Mesenchymal stem cell (in vitro differentiated cells and primary cell): ENCODE data around the gene PHF1. TPM values are rescaled to one million over a fixed set of nuclear protein-coding genes. Genes with fewer than 3 reads are reported as not detected.
"Not testable (repeated sequence)": the region's sequence is repeated elsewhere in the genome, so short reads cannot be mapped to it uniquely, and the experiment has no call there.

ENCODE experiments used
- DNase-seq: peaks from one replicate; pipeline ENCODE4 v3.0.0-alpha.2; 2013
- H2AFZ ChIP-seq: one replicate; pipeline ENCODE4 v1.6.1; 2013; ENCODE audit warnings: low read depth, mild to moderate bottlenecking, control low read depth, inconsistent platforms, low read length, moderate library complexity
- H2AK5ac ChIP-seq: 2 replicates; pipeline ENCODE4 v1.6.1; 2013; ENCODE audit warnings: low read length, moderate library complexity, mild to moderate bottlenecking, inconsistent platforms; ENCODE audit not compliant: severe bottlenecking
- H2BK120ac ChIP-seq: one replicate; pipeline ENCODE4 v1.6.1; 2013; ENCODE audit warnings: low read depth, mild to moderate bottlenecking, inconsistent platforms, low read length, moderate library complexity
- H2BK12ac ChIP-seq, 2 experiments: one replicate each; pipeline ENCODE4 v1.6.1; 2013; ENCODE audit warnings: inconsistent platforms in 2 of 2, low read length in 2 of 2, mild to moderate bottlenecking in 2 of 2, moderate library complexity in 2 of 2, control low read depth in 1 of 2
- H2BK15ac ChIP-seq: one replicate; pipeline ENCODE4 v1.6.1; 2013; ENCODE audit warnings: mild to moderate bottlenecking, low read depth, inconsistent platforms; ENCODE audit not compliant: poor library complexity, severe bottlenecking
- H2BK5ac ChIP-seq: 2 replicates; pipeline ENCODE4 v1.6.1; 2013; ENCODE audit warnings: low read depth, mild to moderate bottlenecking, low read length, control low read depth, inconsistent platforms; ENCODE audit not compliant: poor library complexity, severe bottlenecking
- H3K14ac ChIP-seq, 2 experiments: one replicate each; pipeline ENCODE4 v1.6.1; 2013; ENCODE audit warnings: inconsistent platforms in 2 of 2, low read length in 2 of 2, control low read depth in 1 of 2, mild to moderate bottlenecking in 1 of 2, moderate library complexity in 1 of 2
- H3K18ac ChIP-seq, 2 experiments: one replicate each; pipeline ENCODE4 v1.6.1; 2013; ENCODE audit warnings: inconsistent platforms in 2 of 2, low read length in 2 of 2, control low read depth in 1 of 2, low read depth in 1 of 2, mild to moderate bottlenecking in 1 of 2
- H3K23ac ChIP-seq, 2 experiments: one replicate each; pipeline ENCODE4 v1.6.1; 2013; ENCODE audit warnings: inconsistent platforms in 2 of 2, low read length in 2 of 2, mild to moderate bottlenecking in 2 of 2, moderate library complexity in 2 of 2, control low read depth in 1 of 2
- H3K27ac ChIP-seq: 2 replicates; pipeline ENCODE4 v1.5.1; 2013; ENCODE audit warnings: mild to moderate bottlenecking, moderate library complexity, low read length, control low read depth, inconsistent platforms; ENCODE audit not compliant: poor library complexity, severe bottlenecking
- H3K27me3 ChIP-seq, 2 experiments: 2 replicates each; pipeline versions ENCODE4 v1.6.1 to v1.7.0; 2013; ENCODE audit warnings: low read length in 2 of 2, mild to moderate bottlenecking in 2 of 2, moderate library complexity in 2 of 2, control low read depth in 1 of 2, inconsistent platforms in 1 of 2; ENCODE audit not compliant: control insufficient read depth in 1 of 2, insufficient read depth in 1 of 2
- H3K36me3 ChIP-seq, 2 experiments: 2 replicates each; pipeline versions ENCODE4 v1.6.1 to v1.7.0; 2013; ENCODE audit warnings: low read length in 2 of 2, control low read depth in 1 of 2, inconsistent platforms in 1 of 2, low read depth in 1 of 2, mild to moderate bottlenecking in 1 of 2; ENCODE audit not compliant: insufficient read depth in 2 of 2, control insufficient read depth in 1 of 2
- H3K4ac ChIP-seq, 2 experiments: one replicate each; pipeline ENCODE4 v1.6.1; 2013; ENCODE audit warnings: inconsistent platforms in 2 of 2, low read length in 2 of 2, mild to moderate bottlenecking in 2 of 2, moderate library complexity in 2 of 2, control low read depth in 1 of 2, low read depth in 1 of 2
- H3K4me1 ChIP-seq: 2 replicates; pipeline ENCODE4 v1.6.1; 2013; ENCODE audit warnings: low read depth, low read length, control low read depth; ENCODE audit not compliant: control insufficient read depth, insufficient read depth
- H3K4me2 ChIP-seq: 2 replicates; pipeline ENCODE4 v1.6.1; 2013; ENCODE audit warnings: low read length, mild to moderate bottlenecking, inconsistent platforms; ENCODE audit not compliant: poor library complexity, severe bottlenecking
- H3K4me3 ChIP-seq, 2 experiments: 2 replicates each; pipeline versions ENCODE4 v1.5.1 to v1.7.0; 2013; ENCODE audit warnings: low read length in 2 of 2, mild to moderate bottlenecking in 2 of 2, control low read depth in 1 of 2, low read depth in 1 of 2; ENCODE audit not compliant: insufficient read depth in 1 of 2
- H3K79me1 ChIP-seq: replicated peaks from 2 replicates; pipeline ENCODE4 v1.6.1; 2013; ENCODE audit warnings: mild to moderate bottlenecking, control low read depth, low read length, inconsistent platforms; ENCODE audit not compliant: poor library complexity, severe bottlenecking
- H3K9ac ChIP-seq: 2 replicates; pipeline ENCODE4 v1.7.0; 2013; ENCODE audit warnings: mild to moderate bottlenecking, low read length, moderate library complexity
- H3K9me3 ChIP-seq: 2 replicates; pipeline ENCODE4 v1.7.0; 2013; ENCODE audit warnings: mild to moderate bottlenecking, low read length; ENCODE audit not compliant: control insufficient read depth
- H4K8ac ChIP-seq: one replicate; pipeline ENCODE4 v1.6.1; 2013; ENCODE audit warnings: inconsistent platforms, mild to moderate bottlenecking, low read length, moderate library complexity
- H4K91ac ChIP-seq: one replicate; pipeline ENCODE4 v1.6.1; 2013; ENCODE audit warnings: mild to moderate bottlenecking, low read length, inconsistent platforms
- WGBS: methylation state at CpG from one replicate; pipeline ENCODE4 v1.1.7; 2013; ENCODE audit warnings: mixed read lengths; 5-methylcytosine and 5-hydroxymethylcytosine counted together
- polyA plus RNA-seq, 2 experiments: library from polyadenylated mRNA; stranded (reverse); fragments of 200-250 nt; gene quantifications; one replicate each; pipeline ENCODE4 v1.2.3, GENCODE V29; 2013

Gene PHF1
- 43.1 TPM for polyA plus RNA-seq (2013, experiment 1 of 2)
- polyA plus RNA-seq (2013, experiment 2 of 2) = 40.9 TPM

DNA sequence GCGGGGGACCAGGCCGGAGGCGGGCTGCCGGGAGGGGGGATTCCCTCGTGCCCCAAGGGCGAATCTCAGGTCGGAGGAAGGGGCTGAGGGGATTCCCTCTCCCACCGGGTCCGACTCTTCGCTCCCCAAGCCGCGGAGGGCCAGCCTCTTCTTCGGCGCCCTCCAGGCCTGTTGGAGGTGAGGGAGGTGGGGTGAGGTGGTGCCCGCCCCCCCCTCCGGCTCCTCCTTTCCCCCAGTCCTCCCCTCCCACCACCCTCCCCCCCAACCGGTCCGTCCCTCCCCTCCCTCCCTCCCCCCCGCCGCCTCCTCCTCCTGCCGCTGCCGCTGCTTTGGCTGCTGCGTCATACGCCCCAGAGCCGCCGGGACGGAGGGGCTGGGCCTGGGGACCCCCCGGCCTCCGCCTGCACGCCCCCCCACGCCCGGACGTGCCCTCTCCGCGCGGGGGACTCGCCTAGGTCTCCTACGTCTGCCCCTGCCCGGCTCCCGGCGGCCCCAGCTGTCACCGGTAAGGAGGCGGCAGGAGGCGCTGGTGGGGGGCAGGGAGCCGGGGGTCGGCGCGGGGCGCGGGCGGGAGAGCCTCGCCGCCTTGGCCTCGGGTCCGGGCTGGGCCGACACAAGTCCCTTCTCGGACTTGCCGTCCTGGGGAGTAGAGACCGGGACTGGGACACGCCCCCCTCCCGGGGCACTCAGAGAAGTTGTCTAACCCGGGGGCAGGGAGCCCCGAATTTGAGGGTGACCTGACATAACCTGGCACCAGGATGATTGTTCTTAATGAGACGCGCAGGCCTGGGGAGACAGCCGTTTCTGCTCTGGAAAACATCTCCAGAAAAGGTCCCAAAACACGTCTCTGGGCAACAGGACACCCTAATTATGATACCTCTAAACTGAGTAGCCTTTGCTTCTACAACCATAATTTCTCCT, at the start of gene PHF1:
PHF1 (plus strand) TSS at position 304 of the 921 bp plus-strand sequence. CDS start 1,250 bp downstream, outside the sequence.
- Histone ChIP-seq H3K4ac (peak within 1 kb of the TSS in 1 of 2 experiments; percentile 81), H2AK5ac (no peak within 1 kb of the TSS), H4K91ac (peak within 1 kb of the TSS; percentile 88), H2BK12ac (peak within 1 kb of the TSS in 1 of 2 experiments; percentile 72), H3K27ac (peak within 1 kb of the TSS; percentile 83), H3K9me3 (no peaks in the 10 kb centered on the region), H2AFZ (peak within 1 kb of the TSS; percentile 43), H2BK5ac (peak within 1 kb of the TSS; percentile 88), H3K14ac (peak within 1 kb of the TSS in 1 of 2 experiments; percentile 86), H3K18ac (peak within 1 kb of the TSS; percentile 90 to 94), H2BK15ac (peak within 1 kb of the TSS; percentile 82), H4K8ac (peak within 1 kb of the TSS; percentile 70), H3K4me2 (peak within 1 kb of the TSS; percentile 91), H3K4me1 (peaks cover 25% of the 10 kb centered on the region), H3K79me1 (peaks cover 14% of the 10 kb centered on the region), H2BK120ac (peak within 1 kb of the TSS; percentile 86), H3K9ac (peak within 1 kb of the TSS; percentile 93), H3K36me3 (peaks cover 40 to 46% of the 10 kb centered on the region in 2 experiments), H3K4me3 (peak within 1 kb of the TSS; percentile 85 to 91), H3K23ac (peak within 1 kb of the TSS in 1 of 2 experiments; percentile 26), H3K27me3 (no peaks in the 10 kb centered on the region)
- peak; percentile 90 for DNase-seq
- WGBS = 0% methylated on average over 37 of the region's 67 CpGs

- not testable (repeated sequence) for H3K4me3 ChIP-seq, H4K8ac ChIP-seq, H2BK120ac ChIP-seq, H3K4ac ChIP-seq, H3K14ac ChIP-seq, H3K9ac ChIP-seq, H3K27ac ChIP-seq, H3K23ac ChIP-seq, H4K91ac ChIP-seq, DNase-seq, H3K4me1 ChIP-seq, H3K36me3 ChIP-seq, H2AK5ac ChIP-seq, H2AFZ ChIP-seq, H3K79me1 ChIP-seq, H2BK5ac ChIP-seq, H3K4me2 ChIP-seq, H2BK12ac ChIP-seq, H3K18ac ChIP-seq, H2BK15ac ChIP-seq, H3K9me3 ChIP-seq
- peaks cover 0 to 23% of the 10 kb centered on the region in 2 experiments for H3K27me3 ChIP-seq
- WGBS = 97% methylated on average over 9 of the region's 12 CpGs
Observed at GRCh38 chr6:33363486-33363885, 47.3 kb upstream of the PHF1 start.

GRCh38 chr6:33364475-33365205, 46.2 kb upstream of the PHF1 start:
- not testable (repeated sequence) for H3K4me1 ChIP-seq, H3K4ac ChIP-seq, H3K18ac ChIP-seq, H3K9me3 ChIP-seq, H2BK120ac ChIP-seq, H3K14ac ChIP-seq, H2AK5ac ChIP-seq, H3K4me3 ChIP-seq, H4K91ac ChIP-seq, H2AFZ ChIP-seq, H3K36me3 ChIP-seq, H3K23ac ChIP-seq, H3K79me1 ChIP-seq, H2BK15ac ChIP-seq, H3K4me2 ChIP-seq, H3K27ac ChIP-seq, H3K9ac ChIP-seq, H2BK5ac ChIP-seq
- peak overlapping the region; percentile 56 for H4K8ac ChIP-seq
- H3K27me3 ChIP-seq = peaks cover 0 to 22% of the 10 kb centered on the region in 2 experiments
- peak overlapping the region in 1 of 2 experiments; percentile 7 for H2BK12ac ChIP-seq
- DNase-seq = peak; percentile 78
- 49% methylated on average over 3 of the region's 8 CpGs for WGBS
